ENCODE measurements around the gene KATNAL1. TPM values are rescaled to one million over a fixed set of nuclear protein-coding genes. Genes with fewer than 3 reads are reported as not detected.
"Not testable (repeated sequence)": the region's sequence is repeated elsewhere in the genome, so short reads cannot be mapped to it uniquely, and the experiment has no call there.

KATNAL1 gene
- total RNA-seq, 1 donor from 2014 or later = 42.0 TPM

- H3K4me3 Mint-ChIP-seq (ENCODE audit: unreplicated experiment) = no peak overlapping the region
- H3K4me1 Mint-ChIP-seq (ENCODE audit: low read depth, unreplicated experiment) = peaks cover 7% of the 10 kb centered on the region
- Histone ChIP-seq H3K4me1 (ENCODE audit: insufficient read depth, low read length) (no peaks in the 10 kb centered on the region), H3K4me2 (ENCODE audit: low read length) (no peak overlapping the region), H3K9ac (ENCODE audit: low read length) (no peak overlapping the region), H2AFZ (ENCODE audit: low read depth, low read length) (no peak overlapping the region), H3K27me3 (ENCODE audit: insufficient read depth, low read length) (no peaks in the 10 kb centered on the region), H3K36me3 (ENCODE audit: insufficient read depth, low read length) (no peaks in the 10 kb centered on the region), H3K9me3 (ENCODE audit: insufficient read depth, low read depth, low read length) (no peaks in the 10 kb centered on the region), H3K4me3 (ENCODE audit: insufficient read depth, low read depth, low read length) (no peak overlapping the region), H3K27ac (ENCODE audit: low read depth, low read length) (no peak overlapping the region), H3K79me2 (ENCODE audit: insufficient read depth, low read length) (no peaks in the 10 kb centered on the region), H4K20me1 (ENCODE audit: insufficient read depth, low read length) (no peaks in the 10 kb centered on the region)
- DNase-seq (ENCODE audit: low read depth) = no peak
- H3K27me3 Mint-ChIP-seq (ENCODE audit: low read depth, unreplicated experiment) = peaks cover 9% of the 10 kb centered on the region
- FAIRE-seq = no peak
- H3K9me3 Mint-ChIP-seq (ENCODE audit: unreplicated experiment) = no peaks in the 10 kb centered on the region
- no peaks in the 10 kb centered on the region for H3K36me3 Mint-ChIP-seq (ENCODE audit: low read depth, unreplicated experiment)
- H3K27ac Mint-ChIP-seq (ENCODE audit: unreplicated experiment) = no peak overlapping the region
- TF ChIP-seq EZH2 (IDR thresholded peaks at IDR 0.05; ENCODE audit: insufficient read depth, low read length) = no peak
- TF ChIP-seq, protein P1, sequence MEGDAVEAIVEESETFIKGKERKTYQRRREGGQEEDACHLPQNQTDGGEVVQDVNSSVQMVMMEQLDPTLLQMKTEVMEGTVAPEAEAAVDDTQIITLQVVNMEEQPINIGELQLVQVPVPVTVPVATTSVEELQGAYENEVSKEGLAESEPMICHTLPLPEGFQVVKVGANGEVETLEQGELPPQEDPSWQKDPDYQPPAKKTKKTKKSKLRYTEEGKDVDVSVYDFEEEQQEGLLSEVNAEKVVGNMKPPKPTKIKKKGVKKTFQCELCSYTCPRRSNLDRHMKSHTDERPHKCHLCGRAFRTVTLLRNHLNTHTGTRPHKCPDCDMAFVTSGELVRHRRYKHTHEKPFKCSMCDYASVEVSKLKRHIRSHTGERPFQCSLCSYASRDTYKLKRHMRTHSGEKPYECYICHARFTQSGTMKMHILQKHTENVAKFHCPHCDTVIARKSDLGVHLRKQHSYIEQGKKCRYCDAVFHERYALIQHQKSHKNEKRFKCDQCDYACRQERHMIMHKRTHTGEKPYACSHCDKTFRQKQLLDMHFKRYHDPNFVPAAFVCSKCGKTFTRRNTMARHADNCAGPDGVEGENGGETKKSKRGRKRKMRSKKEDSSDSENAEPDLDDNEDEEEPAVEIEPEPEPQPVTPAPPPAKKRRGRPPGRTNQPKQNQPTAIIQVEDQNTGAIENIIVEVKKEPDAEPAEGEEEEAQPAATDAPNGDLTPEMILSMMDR (IDR thresholded peaks at IDR 0.05; ENCODE audit: insufficient read depth, low read depth, low read length) = no peak
These were observed 132.2 kb downstream of the KATNAL1 start for GRCh38 chr13:30175166-30175565.

- not testable (repeated sequence) for H4K20me1 ChIP-seq (ENCODE audit: insufficient read depth, low read length); H3K9me3 Mint-ChIP-seq (ENCODE audit: unreplicated experiment); H3K79me2 ChIP-seq (ENCODE audit: insufficient read depth, low read length); H3K4me2 ChIP-seq (ENCODE audit: low read length); H3K4me3 ChIP-seq (ENCODE audit: insufficient read depth, low read depth, low read length); DNase-seq (ENCODE audit: low read depth); H3K9ac ChIP-seq (ENCODE audit: low read length); H3K36me3 Mint-ChIP-seq (ENCODE audit: low read depth, unreplicated experiment); H2AFZ ChIP-seq (ENCODE audit: low read depth, low read length); H3K4me3 Mint-ChIP-seq (ENCODE audit: unreplicated experiment); H3K27me3 ChIP-seq (ENCODE audit: insufficient read depth, low read length); H3K27me3 Mint-ChIP-seq (ENCODE audit: low read depth, unreplicated experiment); H3K4me1 Mint-ChIP-seq (ENCODE audit: low read depth, unreplicated experiment); H3K36me3 ChIP-seq (ENCODE audit: insufficient read depth, low read length); H3K4me1 ChIP-seq (ENCODE audit: insufficient read depth, low read length); FAIRE-seq; H3K9me3 ChIP-seq (ENCODE audit: insufficient read depth, low read depth, low read length); H3K27ac Mint-ChIP-seq (ENCODE audit: unreplicated experiment); H3K27ac ChIP-seq (ENCODE audit: low read depth, low read length)
These were observed 133.1 kb downstream of the KATNAL1 start for GRCh38 chr13:30174250-30174649.

- no peak for FAIRE-seq
- H3K27ac Mint-ChIP-seq (ENCODE audit: unreplicated experiment) = no peak overlapping the region
- H3K9me3 ChIP-seq (ENCODE audit: insufficient read depth, low read depth, low read length) = no peaks in the 10 kb centered on the region
- no peak overlapping the region for H3K4me3 ChIP-seq (ENCODE audit: insufficient read depth, low read depth, low read length)
- DNase-seq (ENCODE audit: low read depth) = no peak
- no peak overlapping the region for H3K4me3 Mint-ChIP-seq (ENCODE audit: unreplicated experiment)
- H3K36me3 Mint-ChIP-seq (ENCODE audit: low read depth, unreplicated experiment) = no peaks in the 10 kb centered on the region
- H3K9ac ChIP-seq (ENCODE audit: low read length) = no peak overlapping the region
- no peaks in the 10 kb centered on the region for H4K20me1 ChIP-seq (ENCODE audit: insufficient read depth, low read length)
- H3K9me3 Mint-ChIP-seq (ENCODE audit: unreplicated experiment) = no peaks in the 10 kb centered on the region
- no peak overlapping the region for H3K27ac ChIP-seq (ENCODE audit: low read depth, low read length)
- H3K4me1 Mint-ChIP-seq (ENCODE audit: low read depth, unreplicated experiment) = peaks cover 7% of the 10 kb centered on the region
- H3K4me1 ChIP-seq (ENCODE audit: insufficient read depth, low read length) = no peaks in the 10 kb centered on the region
- H3K27me3 ChIP-seq (ENCODE audit: insufficient read depth, low read length) = no peaks in the 10 kb centered on the region
- TF ChIP-seq EZH2 (IDR thresholded peaks at IDR 0.05; ENCODE audit: insufficient read depth, low read length) = no peak
- TF ChIP-seq, protein P1 (IDR thresholded peaks at IDR 0.05; ENCODE audit: insufficient read depth, low read depth, low read length) = no peak
- no peak overlapping the region for H2AFZ ChIP-seq (ENCODE audit: low read depth, low read length)
- no peaks in the 10 kb centered on the region for H3K36me3 ChIP-seq (ENCODE audit: insufficient read depth, low read length)
- H3K4me2 ChIP-seq (ENCODE audit: low read length) = no peak overlapping the region
- H3K27me3 Mint-ChIP-seq (ENCODE audit: low read depth, unreplicated experiment) = peaks cover 5% of the 10 kb centered on the region
- no peaks in the 10 kb centered on the region for H3K79me2 ChIP-seq (ENCODE audit: insufficient read depth, low read length)
These were observed 134.1 kb downstream of the KATNAL1 start for GRCh38 chr13:30173303-30173610.
